Transverse colon (tissue), 4 donors: Measurements from ENCODE around the gene RSL1D1. TPM values are rescaled to one million over a fixed set of nuclear protein-coding genes. Genes with fewer than 3 reads are reported as not detected.

Experiments used
- DNase-seq: peaks from one replicate; pipeline ENCODE4 v3.0.0-alpha.2; 2019
- H3K27ac ChIP-seq, 4 donors: fragments of 200-600 bp; sonication (generic); 2 replicates each; pipeline ENCODE4 v1.5.1; 2016 to 2018; ENCODE audit warnings: inconsistent platforms in 4 of 4
- H3K27me3 ChIP-seq: fragments of 200-600 bp; sonication (generic); 2 replicates; pipeline ENCODE4 v1.5.1; 2017; ENCODE audit warnings: inconsistent platforms
- H3K36me3 ChIP-seq, 4 donors: fragments of 200-600 bp; sonication (generic); 2 replicates each; pipeline ENCODE4 v1.5.1; 2017 to 2019; ENCODE audit warnings: inconsistent platforms in 4 of 4
- H3K4me1 ChIP-seq, 4 donors: fragments of 200-600 bp; sonication (generic); 2 replicates each; pipeline ENCODE4 v1.5.1; 2017 to 2020; ENCODE audit warnings: inconsistent platforms in 4 of 4
- H3K4me3 ChIP-seq, 4 donors: fragments of 200-600 bp; sonication (generic); 1 replicate in 1 of 4; 2 replicates in 3 of 4; pipeline versions ENCODE4 v1.5.1 to v1.6.1; 2017 to 2019; ENCODE audit warnings: inconsistent platforms in 4 of 4
- H3K9me3 ChIP-seq, 2 donors: fragments of 200-600 bp; sonication (generic); 2 replicates each; pipeline ENCODE4 v1.5.1; 2017 to 2019; ENCODE audit warnings: inconsistent platforms in 2 of 2
- EP300 ChIP-seq: sonication (generic); formaldehyde crosslinking; IDR thresholded peaks from one replicate; pipeline ENCODE4 v1.6.1; 2017; ENCODE audit warnings: antibody characterized with exemption, low read depth
- POLR2A ChIP-seq: fragments of 450-650 bp; IDR thresholded peaks from one replicate; pipeline ENCODE4 v1.6.1; 2016; ENCODE audit warnings: antibody characterized with exemption, mild to moderate bottlenecking, moderate library complexity
- POLR2AphosphoS5 ChIP-seq, 3 donors: sonication (generic); formaldehyde crosslinking; IDR thresholded peaks; one replicate each; pipeline ENCODE4 v1.6.1; 2016; ENCODE audit warnings: antibody characterized with exemption in 3 of 3
- WGBS, 2 donors: methylation state at CpG; one replicate each; pipeline ENCODE4 v1.1.5; 2018; ENCODE audit warnings: low coverage in 1 of 2; 5-methylcytosine and 5-hydroxymethylcytosine counted together
- in situ Hi-C, 4 donors: fragments of 200-750 bp; cut with MboI; loops; one replicate each; pipeline versions ENCODE4 v1.15.0 to v1.15.1; 2017; ENCODE audit warnings: low sequenced_read_pairs in 3 of 4, low pct_ligation_motif_present in 1 of 4, low pct_unique_long_range_greater_than_20kb in 1 of 4
- intact Hi-C: fragments of 100-400 bp; cut with DNase I; formaldehyde crosslinking; loops from one replicate; pipeline ENCODE4 v1.15.1; 2023; ENCODE audit warnings: low total_unique reads
- total RNA-seq, 4 donors: library from RNA; depleted of rRNA; stranded (reverse); fragments of >200 nt; gene quantifications; one replicate each; pipeline ENCODE4 v1.1.0, GENCODE V29; 2016
- TF ChIP-seq, protein P1 (sequence below), 5 experiments: fragments of 200-600 bp in 3 of 5; fragments of 450-650 bp in 2 of 5; sonication (generic) in 3 of 5; IDR thresholded peaks; 1 replicate in 2 of 5; 2 replicates in 3 of 5; pipeline ENCODE4 v1.5.1; 2016 to 2017; ENCODE audit warnings: antibody characterized with exemption in 5 of 5, inconsistent platforms in 3 of 5, mild to moderate bottlenecking in 2 of 5, moderate library complexity in 1 of 5

The RSL1D1 gene
- total RNA-seq: 100 to 1,000 TPM in 1 of 4 donors, 10 to 100 TPM in 3; 41.5 to 120 (median 65.9) TPM

DNA sequence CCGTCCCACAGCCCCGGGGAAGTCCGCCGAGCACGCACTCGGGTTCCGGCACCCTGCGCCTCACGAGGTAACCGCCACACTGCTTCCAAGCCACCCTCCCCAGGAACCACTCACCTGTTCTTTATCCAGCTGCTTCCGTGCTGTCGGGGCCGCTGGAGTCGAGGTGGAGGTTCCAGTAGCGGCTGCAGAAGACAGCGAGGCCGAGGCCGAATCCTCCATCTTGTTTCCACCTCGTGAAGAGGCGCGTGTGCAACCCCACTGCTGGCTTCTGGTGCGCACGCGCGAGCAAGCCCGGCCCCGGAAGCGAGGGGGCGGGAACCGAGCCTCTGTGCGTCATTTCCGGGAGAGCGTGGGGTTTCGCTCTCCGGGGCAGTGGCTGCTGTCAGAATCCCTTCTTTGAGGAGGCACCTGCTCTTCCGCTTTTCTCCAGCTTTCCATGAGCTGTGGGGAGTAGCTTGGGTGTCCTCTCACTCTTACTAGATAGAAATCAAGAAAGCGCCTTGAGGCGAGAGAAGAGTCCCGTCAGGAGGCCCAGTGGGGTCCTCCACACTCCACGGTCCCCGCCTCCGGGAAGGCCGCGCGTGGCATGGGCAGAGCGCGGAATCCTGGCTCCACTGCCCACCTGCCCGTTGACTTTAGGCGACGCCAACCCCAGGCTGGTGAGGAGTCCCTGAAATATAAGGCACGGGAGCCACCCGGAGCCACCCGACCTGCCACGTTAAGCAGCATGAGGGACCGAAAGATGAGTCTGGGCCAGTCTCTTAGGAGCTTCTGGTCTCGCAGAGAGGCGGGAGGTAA lies at the start of gene RSL1D1:
Gene RSL1D1, minus strand, starts transcription at position 249 of the 798 bp plus-strand sequence. Its CDS starts 30 bp downstream, at position 219.
- TF ChIP-seq, protein P1, sequence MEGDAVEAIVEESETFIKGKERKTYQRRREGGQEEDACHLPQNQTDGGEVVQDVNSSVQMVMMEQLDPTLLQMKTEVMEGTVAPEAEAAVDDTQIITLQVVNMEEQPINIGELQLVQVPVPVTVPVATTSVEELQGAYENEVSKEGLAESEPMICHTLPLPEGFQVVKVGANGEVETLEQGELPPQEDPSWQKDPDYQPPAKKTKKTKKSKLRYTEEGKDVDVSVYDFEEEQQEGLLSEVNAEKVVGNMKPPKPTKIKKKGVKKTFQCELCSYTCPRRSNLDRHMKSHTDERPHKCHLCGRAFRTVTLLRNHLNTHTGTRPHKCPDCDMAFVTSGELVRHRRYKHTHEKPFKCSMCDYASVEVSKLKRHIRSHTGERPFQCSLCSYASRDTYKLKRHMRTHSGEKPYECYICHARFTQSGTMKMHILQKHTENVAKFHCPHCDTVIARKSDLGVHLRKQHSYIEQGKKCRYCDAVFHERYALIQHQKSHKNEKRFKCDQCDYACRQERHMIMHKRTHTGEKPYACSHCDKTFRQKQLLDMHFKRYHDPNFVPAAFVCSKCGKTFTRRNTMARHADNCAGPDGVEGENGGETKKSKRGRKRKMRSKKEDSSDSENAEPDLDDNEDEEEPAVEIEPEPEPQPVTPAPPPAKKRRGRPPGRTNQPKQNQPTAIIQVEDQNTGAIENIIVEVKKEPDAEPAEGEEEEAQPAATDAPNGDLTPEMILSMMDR (IDR thresholded peaks at IDR 0.05): no peak
- no peak for TF ChIP-seq EP300
- peak; percentile 82 for TF ChIP-seq POLR2A
- peak; percentile 81 to 94 (median 94) for TF ChIP-seq POLR2AphosphoS5 (IDR thresholded peaks at IDR 0.05)
- no peaks in the 10 kb centered on the region for H3K27me3 ChIP-seq
- H3K9me3 ChIP-seq: no peaks in the 10 kb centered on the region
- peaks cover 0 to 45% (median 21%) of the 10 kb centered on the region in 4 donors for H3K4me1 ChIP-seq
- H3K4me3 ChIP-seq: peak within 1 kb of the TSS; percentile 67 to 97 (median 78)
- in situ Hi-C loops (no loop called here), intact Hi-C loops (no loop called here)
- peak; percentile 94 for DNase-seq
- H3K36me3 ChIP-seq: peaks cover 0 to 11% (median 6%) of the 10 kb centered on the region in 4 donors
- WGBS, 2 donors: 0% methylated on average over 47 of the region's 57 CpGs; no CpG with 5 or more reads in 1 of the 2 donors
- peak within 1 kb of the TSS; percentile 82 to 97 (median 90) for H3K27ac ChIP-seq

DNA sequence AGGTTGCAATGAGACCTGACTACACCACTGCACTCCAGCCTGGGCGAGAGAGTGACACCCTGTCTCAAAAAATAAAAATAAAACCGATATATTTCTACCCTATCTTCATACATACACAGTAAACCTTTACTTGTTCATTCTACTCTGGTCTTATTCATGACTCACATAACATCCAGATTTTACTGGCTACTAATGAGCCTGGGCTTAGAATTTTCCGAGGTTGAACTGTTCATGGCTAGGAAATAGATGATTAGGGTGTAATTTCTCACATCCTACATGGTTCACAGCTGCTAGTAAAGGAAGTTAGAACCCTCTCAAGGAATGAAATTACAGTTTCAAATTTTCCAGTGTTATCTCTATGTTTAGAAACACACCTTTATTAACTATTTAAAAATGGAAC lies 49.7 kb upstream of the RSL1D1 start:
- WGBS, 2 donors: 61 to 63% methylated on average over 3 of the region's 3 CpGs
- no peak overlapping the region for H3K4me3 ChIP-seq
- H3K27ac ChIP-seq: no peak overlapping the region
- in situ Hi-C loops (no loop called here), intact Hi-C loops (no loop called here)
- peaks cover 0 to 13% (median 2%) of the 10 kb centered on the region in 4 donors for H3K4me1 ChIP-seq
- H3K27me3 ChIP-seq: no peaks in the 10 kb centered on the region
- no peak for DNase-seq
- TF ChIP-seq, protein P1 (IDR thresholded peaks at IDR 0.05): no peak
- no peak for TF ChIP-seq POLR2A
- TF ChIP-seq EP300: no peak
- TF ChIP-seq POLR2AphosphoS5 (IDR thresholded peaks at IDR 0.05): no peak
- H3K9me3 ChIP-seq: no peaks in the 10 kb centered on the region
- H3K36me3 ChIP-seq: peaks cover 0 to 2% (median 0%) of the 10 kb centered on the region in 4 donors

DNA sequence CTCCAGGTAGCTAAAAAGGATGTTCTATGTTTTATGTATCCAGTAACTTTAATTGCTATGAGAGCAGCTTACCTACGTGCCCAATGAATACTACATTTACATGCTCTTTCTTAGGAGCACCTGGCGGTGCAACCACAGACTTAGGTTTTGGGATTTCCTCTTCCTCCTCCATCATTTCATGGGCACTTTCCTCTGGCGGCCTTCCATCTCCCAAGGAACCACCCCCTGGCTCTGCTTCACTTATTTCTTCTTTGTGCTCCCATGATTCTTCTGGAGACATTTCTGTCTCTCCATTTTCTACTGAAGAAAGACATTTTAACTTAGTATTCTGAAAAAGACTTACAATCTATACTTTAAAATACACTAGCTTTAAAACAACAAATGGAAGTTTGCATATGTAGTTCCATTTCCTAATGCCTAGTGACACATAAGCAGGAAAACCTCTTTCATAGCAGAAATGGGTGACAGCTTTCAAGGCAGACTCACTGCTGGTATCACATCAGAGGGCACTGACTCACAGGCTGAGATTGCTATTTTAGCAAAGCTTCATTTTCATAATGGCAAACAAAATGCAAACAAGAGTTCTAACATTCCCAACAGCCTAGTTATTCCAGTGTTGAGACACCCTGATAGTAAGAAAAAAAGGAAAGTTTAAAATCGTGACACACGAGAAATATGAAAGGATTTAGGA lies 45.3 kb upstream of the RSL1D1 start:
- H3K27ac ChIP-seq: no peak overlapping the region
- 85% methylated on average over 5 of the region's 5 CpGs for WGBS, 2 donors
- in situ Hi-C loops (no loop called here), intact Hi-C loops (no loop called here)
- H3K4me3 ChIP-seq: no peak overlapping the region
- H3K9me3 ChIP-seq: no peaks in the 10 kb centered on the region
- H3K4me1 ChIP-seq: peaks cover 0 to 13% (median 0%) of the 10 kb centered on the region in 4 donors
- peaks cover 0 to 33% (median 2%) of the 10 kb centered on the region in 4 donors for H3K36me3 ChIP-seq
- TF ChIP-seq POLR2A (no peak), POLR2AphosphoS5 (IDR thresholded peaks at IDR 0.05) (no peak), EP300 (no peak)
- TF ChIP-seq, protein P1 (IDR thresholded peaks at IDR 0.05): no peak
- no peak for DNase-seq
- H3K27me3 ChIP-seq: no peaks in the 10 kb centered on the region

DNA sequence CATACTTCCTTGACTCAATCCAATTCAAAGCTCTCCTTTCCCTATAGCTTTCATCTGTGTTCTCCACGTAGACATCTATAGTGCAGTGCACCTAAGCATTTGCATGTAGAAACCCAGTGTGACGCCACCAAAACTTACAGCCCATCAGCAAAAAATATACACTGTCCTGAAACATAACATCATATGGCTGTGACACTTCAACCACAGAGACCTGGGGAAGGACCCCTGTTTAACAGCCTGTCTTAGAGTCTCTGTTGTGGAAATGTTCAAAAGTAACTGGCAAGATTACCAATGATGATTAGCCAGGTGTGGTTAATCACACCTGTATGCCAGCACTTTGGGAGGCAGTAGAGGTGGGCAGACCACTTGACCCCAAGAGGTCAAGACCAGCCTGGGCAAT lies 42.2 kb upstream of the RSL1D1 start:
- intact Hi-C loops (no loop called here), in situ Hi-C loops (no loop called here)
- H3K4me1 ChIP-seq: peaks cover 0 to 4% (median 0%) of the 10 kb centered on the region in 4 donors
- peaks cover 0 to 43% (median 8%) of the 10 kb centered on the region in 4 donors for H3K36me3 ChIP-seq
- H3K4me3 ChIP-seq: no peak overlapping the region
- no peaks in the 10 kb centered on the region for H3K27me3 ChIP-seq
- no peak for DNase-seq
- H3K9me3 ChIP-seq: no peaks in the 10 kb centered on the region
- TF ChIP-seq EP300: no peak
- no peak overlapping the region for H3K27ac ChIP-seq
- WGBS, 2 donors: 86% methylated on average over 2 of the region's 2 CpGs; no CpG with 5 or more reads in 1 of the 2 donors
